DND-41 (cell line): ENCODE results near the gene DUSP7.

Experiments
- ATAC-seq: fragments of 200-7000 bp; cut with Tn5 transposase; 3 replicates; pipeline ENCODE4 v1.9.1; 2021; ENCODE audit warnings: low read depth; ENCODE audit not compliant: insufficient read depth
- DNase-seq: peaks from one replicate; pipeline ENCODE4 v3.0.0-alpha.2; 2020
- H2AFZ ChIP-seq: 2 replicates; pipeline ENCODE4 v1.6.0; 2012; ENCODE audit warnings: low read depth, low read length
- H3K27ac ChIP-seq: 2 replicates; pipeline ENCODE4 v1.5.1; 2012; ENCODE audit warnings: low read length, inconsistent platforms
- H3K27me3 ChIP-seq: fragments of 200-600 bp; sonication (generic); 2 replicates; pipeline ENCODE4 v1.6.0; 2012; ENCODE audit warnings: low read length, mild to moderate bottlenecking, inconsistent platforms; ENCODE audit not compliant: insufficient read depth, poor library complexity
- H3K36me3 ChIP-seq: 2 replicates; pipeline ENCODE4 v1.5.1; 2012; ENCODE audit warnings: low read length, inconsistent platforms; ENCODE audit not compliant: insufficient read depth
- H3K4me1 ChIP-seq: 2 replicates; pipeline ENCODE4 v1.5.1; 2012; ENCODE audit warnings: mild to moderate bottlenecking, low read length; ENCODE audit not compliant: insufficient read depth
- H3K4me2 ChIP-seq: 2 replicates; pipeline ENCODE4 v1.6.0; 2012; ENCODE audit warnings: mild to moderate bottlenecking, moderate library complexity, low read length, inconsistent platforms; ENCODE audit not compliant: insufficient read depth
- H3K4me3 ChIP-seq, 2 experiments: fragments of 200-600 bp in 1 of 2; shearing (Covaris generic) in 1 of 2; 2 replicates each; pipeline ENCODE4 v1.5.1; 2012 to 2016; ENCODE audit warnings: inconsistent platforms in 2 of 2, low read length in 2 of 2, mild to moderate bottlenecking in 2 of 2, low read depth in 1 of 2, moderate library complexity in 1 of 2
- H3K79me2 ChIP-seq: 2 replicates; pipeline ENCODE4 v1.6.0; 2012; ENCODE audit warnings: low read length, inconsistent platforms; ENCODE audit not compliant: insufficient read depth
- H3K9ac ChIP-seq: 2 replicates; pipeline ENCODE4 v1.6.0; 2012; ENCODE audit warnings: low read depth, mild to moderate bottlenecking, inconsistent platforms, low read length, moderate library complexity
- H3K9me3 ChIP-seq: 2 replicates; pipeline ENCODE4 v1.5.1; 2012; ENCODE audit warnings: low read length, moderate library complexity, mild to moderate bottlenecking, inconsistent platforms; ENCODE audit not compliant: insufficient read depth, severe bottlenecking
- H4K20me1 ChIP-seq: 2 replicates; pipeline ENCODE4 v1.6.0; 2012; ENCODE audit warnings: low read length; ENCODE audit not compliant: insufficient read depth
- CTCF ChIP-seq: IDR thresholded peaks from 2 replicates; pipeline ENCODE4 v1.5.1; 2012; ENCODE audit warnings: borderline replicate concordance, low read length, moderate library complexity, mild to moderate bottlenecking; ENCODE audit not compliant: poor library complexity, severe bottlenecking; ENCODE audit errors: extremely low read depth
- EZH2 ChIP-seq: IDR thresholded peaks from 3 replicates; pipeline ENCODE4 v1.6.1; 2012; ENCODE audit warnings: borderline replicate concordance, low read depth, mild to moderate bottlenecking, moderate library complexity, low read length, inconsistent platforms; ENCODE audit not compliant: severe bottlenecking

DUSP7 gene

DNA sequence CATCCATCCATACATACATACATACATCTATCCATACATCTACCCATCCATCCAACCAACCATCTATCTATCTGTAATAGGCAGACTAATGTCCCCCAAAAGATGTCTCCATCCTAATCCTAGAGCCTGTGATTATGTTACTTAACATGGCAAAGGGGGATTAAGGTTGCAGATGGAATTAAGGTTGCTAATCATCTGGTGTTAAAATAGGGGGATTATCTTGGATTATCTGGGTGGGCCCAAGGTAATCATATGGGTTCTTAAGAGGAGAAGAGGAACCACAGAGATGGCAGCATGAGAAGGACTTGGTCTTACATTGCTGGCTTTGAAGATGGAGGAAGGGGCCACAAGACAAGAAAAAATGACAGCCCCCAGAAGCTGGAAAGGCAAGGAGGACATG, 45.9 kb downstream of the DUSP7 start:
- TF ChIP-seq CTCF, result no peak
- no peak for TF ChIP-seq EZH2
- no peak for DNase-seq
- Histone ChIP-seq H3K4me1 (peaks cover 11% of the 10 kb centered on the region), H3K9me3 (no peaks in the 10 kb centered on the region), H2AFZ (no peak overlapping the region), H4K20me1 (no peaks in the 10 kb centered on the region), H3K4me2 (no peak overlapping the region), H3K4me3 (no peak overlapping the region), H3K36me3 (no peaks in the 10 kb centered on the region), H3K9ac (no peak overlapping the region), H3K27me3 (no peaks in the 10 kb centered on the region), H3K27ac (no peak overlapping the region), H3K79me2 (no peaks in the 10 kb centered on the region)
- no peak for ATAC-seq

GRCh38 chr3:52007291-52007690, 49.1 kb downstream of the DUSP7 start:
- DNase-seq, result no peak
- Histone ChIP-seq H3K79me2 (no peaks in the 10 kb centered on the region), H3K27ac (no peak overlapping the region), H3K4me3 (no peak overlapping the region), H3K4me2 (no peak overlapping the region), H3K9ac (no peak overlapping the region), H2AFZ (no peak overlapping the region), H3K9me3 (no peaks in the 10 kb centered on the region), H4K20me1 (no peaks in the 10 kb centered on the region), H3K4me1 (peaks cover 13% of the 10 kb centered on the region), H3K36me3 (no peaks in the 10 kb centered on the region), H3K27me3 (no peaks in the 10 kb centered on the region)
- TF ChIP-seq CTCF (no peak), EZH2 (no peak)
- ATAC-seq, result no peak

- peaks cover 15% of the 10 kb centered on the region for H3K4me1 ChIP-seq
- no peaks in the 10 kb centered on the region for H3K79me2 ChIP-seq
- DNase-seq (no peak), ATAC-seq (no peak)
- no peaks in the 10 kb centered on the region for H3K9me3 ChIP-seq
- no peaks in the 10 kb centered on the region for H3K36me3 ChIP-seq
- no peak overlapping the region for H3K27ac ChIP-seq
- no peak overlapping the region for H3K9ac ChIP-seq
- no peaks in the 10 kb centered on the region for H4K20me1 ChIP-seq
- H2AFZ ChIP-seq, result no peak overlapping the region
- H3K4me2 ChIP-seq, result no peak overlapping the region
- no peak overlapping the region for H3K4me3 ChIP-seq
- no peaks in the 10 kb centered on the region for H3K27me3 ChIP-seq
- TF ChIP-seq CTCF, result no peak
- no peak for TF ChIP-seq EZH2
Observed at GRCh38 chr3:52006820-52007133, 49.6 kb downstream of the DUSP7 start.

DNA sequence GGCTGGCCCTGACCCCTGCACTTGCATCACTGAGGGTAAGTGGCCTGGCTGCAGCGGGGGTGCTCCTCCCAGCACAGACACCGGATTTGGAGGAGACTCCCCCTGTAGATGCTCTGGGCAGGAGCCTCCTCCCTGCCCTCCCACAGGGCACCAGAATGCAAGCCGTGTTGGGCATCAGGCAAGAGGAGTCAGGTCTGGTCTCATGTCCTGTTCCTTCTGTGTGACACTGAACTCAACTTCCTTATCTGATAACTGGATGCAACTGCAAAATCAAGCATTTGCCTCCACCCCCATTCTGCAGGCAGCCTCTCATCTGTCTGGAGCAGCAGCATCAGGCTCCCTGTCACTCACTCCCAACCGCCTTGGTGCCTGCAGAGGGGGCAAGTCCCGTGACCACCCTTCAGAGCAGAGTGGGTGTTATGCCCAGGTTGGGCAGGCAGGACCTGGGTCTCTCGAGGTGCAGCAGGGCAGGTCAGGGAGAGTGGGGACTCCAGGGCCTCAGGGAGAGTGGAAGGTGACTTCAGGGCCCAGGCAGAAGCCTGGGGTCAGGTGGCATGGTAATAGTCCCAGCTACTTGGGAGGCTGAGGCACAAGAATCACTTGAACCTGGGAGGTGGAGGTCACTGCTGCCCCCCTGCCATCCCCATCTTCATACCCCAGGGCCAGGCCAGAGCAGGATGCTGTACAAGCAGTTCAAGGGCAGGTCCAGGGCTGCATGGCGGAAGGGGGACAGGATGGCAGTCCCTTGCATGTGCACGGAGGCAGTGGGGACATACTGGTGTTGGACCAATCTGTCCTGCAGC, 50.2 kb downstream of the DUSP7 start:
- TF ChIP-seq CTCF (no peak), EZH2 (no peak)
- ATAC-seq, result no peak
- H3K9ac ChIP-seq, result no peak overlapping the region
- no peak overlapping the region for H3K4me3 ChIP-seq
- no peak overlapping the region for H3K27ac ChIP-seq
- no peaks in the 10 kb centered on the region for H3K36me3 ChIP-seq
- H3K4me2 ChIP-seq, result no peak overlapping the region
- no peak for DNase-seq
- H2AFZ ChIP-seq, result peak overlapping the region; percentile 3; the same call in 1 of the 2 replicates
- H3K79me2 ChIP-seq, result no peaks in the 10 kb centered on the region
- no peaks in the 10 kb centered on the region for H3K9me3 ChIP-seq
- H3K4me1 ChIP-seq, result peaks cover 21% of the 10 kb centered on the region
- H3K27me3 ChIP-seq, result no peaks in the 10 kb centered on the region
- H4K20me1 ChIP-seq, result no peaks in the 10 kb centered on the region
